ENCODE data around the gene ANKRD10. TPM values are rescaled to one million over a fixed set of nuclear protein-coding genes. Genes with fewer than 3 reads are reported as not detected.
"Not testable (repeated sequence)": the region's sequence is repeated elsewhere in the genome, so short reads cannot be mapped to it uniquely, and the experiment has no call there.

The ANKRD10 gene
- total RNA-seq, 2 donors from 2014 or later: 195 to 200 TPM

DNA sequence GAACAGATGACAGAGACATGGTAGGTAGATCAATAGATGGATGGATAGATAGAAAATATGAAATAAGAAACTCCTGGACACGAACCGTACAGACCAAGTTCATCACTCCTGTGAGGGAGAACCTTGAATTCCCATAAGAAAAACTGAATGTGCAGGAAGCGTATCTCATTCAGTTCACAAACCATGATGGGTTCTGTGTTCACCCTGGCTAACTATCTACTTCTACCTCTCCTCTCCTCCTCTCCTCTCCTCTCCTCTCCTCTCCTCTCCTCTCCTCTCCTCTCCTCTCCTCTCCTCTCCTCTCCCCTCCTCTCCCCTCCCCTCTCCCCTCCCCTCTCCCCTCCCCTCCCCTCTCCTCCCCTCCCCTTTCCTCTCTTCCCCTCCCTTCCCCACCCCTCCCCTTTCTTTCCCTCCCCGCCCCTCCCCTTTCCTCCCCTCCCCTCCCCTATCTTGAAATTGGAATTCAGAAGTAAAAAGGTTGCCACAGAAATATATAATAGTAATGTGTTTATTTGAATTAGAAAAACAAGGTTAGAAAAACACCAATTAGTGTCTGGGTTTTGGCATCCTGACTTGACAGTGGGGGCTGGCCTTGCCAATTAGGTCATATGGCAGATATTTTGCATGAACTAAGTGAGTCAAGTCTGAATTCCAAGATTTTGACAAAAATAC is 75.9 kb downstream of the ANKRD10 start:
- H3K9me3 ChIP-seq: no peaks in the 10 kb centered on the region
- no peak for DNase-seq (ENCODE audit: low spot score)
- TF ChIP-seq, protein P1, sequence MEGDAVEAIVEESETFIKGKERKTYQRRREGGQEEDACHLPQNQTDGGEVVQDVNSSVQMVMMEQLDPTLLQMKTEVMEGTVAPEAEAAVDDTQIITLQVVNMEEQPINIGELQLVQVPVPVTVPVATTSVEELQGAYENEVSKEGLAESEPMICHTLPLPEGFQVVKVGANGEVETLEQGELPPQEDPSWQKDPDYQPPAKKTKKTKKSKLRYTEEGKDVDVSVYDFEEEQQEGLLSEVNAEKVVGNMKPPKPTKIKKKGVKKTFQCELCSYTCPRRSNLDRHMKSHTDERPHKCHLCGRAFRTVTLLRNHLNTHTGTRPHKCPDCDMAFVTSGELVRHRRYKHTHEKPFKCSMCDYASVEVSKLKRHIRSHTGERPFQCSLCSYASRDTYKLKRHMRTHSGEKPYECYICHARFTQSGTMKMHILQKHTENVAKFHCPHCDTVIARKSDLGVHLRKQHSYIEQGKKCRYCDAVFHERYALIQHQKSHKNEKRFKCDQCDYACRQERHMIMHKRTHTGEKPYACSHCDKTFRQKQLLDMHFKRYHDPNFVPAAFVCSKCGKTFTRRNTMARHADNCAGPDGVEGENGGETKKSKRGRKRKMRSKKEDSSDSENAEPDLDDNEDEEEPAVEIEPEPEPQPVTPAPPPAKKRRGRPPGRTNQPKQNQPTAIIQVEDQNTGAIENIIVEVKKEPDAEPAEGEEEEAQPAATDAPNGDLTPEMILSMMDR (IDR thresholded peaks at IDR 0.05): no peak

DNA sequence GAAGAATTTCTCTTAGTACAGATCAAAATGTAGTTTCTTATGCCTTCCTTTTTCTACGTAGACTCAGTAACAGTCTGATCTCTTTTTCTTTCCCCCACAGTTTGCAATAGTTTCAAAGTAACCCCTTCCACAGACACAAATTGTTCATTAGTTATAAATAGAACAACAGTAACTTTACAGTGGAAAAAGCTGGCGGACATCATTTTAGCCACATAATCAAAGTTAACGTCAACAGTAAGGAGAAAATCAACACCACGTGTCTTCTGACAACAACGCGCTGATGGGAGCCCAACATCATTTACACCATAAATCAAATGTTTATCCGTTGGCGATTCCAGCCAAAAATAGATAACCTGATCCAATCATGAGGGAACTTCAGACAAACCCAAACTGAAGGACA is 76.8 kb downstream of the ANKRD10 start:
- no peak for DNase-seq (ENCODE audit: low spot score)
- H3K4me1 ChIP-seq (ENCODE audit: control insufficient read depth in 1 of 2, low read depth in 2 of 2): no peaks in the 10 kb centered on the region
- TF ChIP-seq, protein P1 (IDR thresholded peaks at IDR 0.05): no peak
- H3K9me3 ChIP-seq: no peaks in the 10 kb centered on the region
- no peak overlapping the region for H3K4me3 ChIP-seq
- no peaks in the 10 kb centered on the region for H3K27me3 ChIP-seq (replicated peaks; ENCODE audit: insufficient read depth)
- no peak for ATAC-seq (ENCODE audit: insufficient number of reproducible peaks, low FRiP score, low read depth)
- no peak overlapping the region for H3K27ac ChIP-seq
- no peaks in the 10 kb centered on the region for H3K36me3 ChIP-seq

More for the DNA sequence above, 75.9 kb downstream of the ANKRD10 start:
- Histone ChIP-seq H3K4me1 (ENCODE audit: control insufficient read depth in 1 of 2, low read depth in 2 of 2) (no peaks in the 10 kb centered on the region), H3K27me3 (replicated peaks; ENCODE audit: insufficient read depth) (no peaks in the 10 kb centered on the region), H3K4me3 (no peak overlapping the region), H3K36me3 (no peaks in the 10 kb centered on the region), H3K27ac (no peak overlapping the region)
- no peak for ATAC-seq (ENCODE audit: insufficient number of reproducible peaks, low FRiP score, low read depth)

GRCh38 chr13:110837397-110838061 is 77.3 kb downstream of the ANKRD10 start:
- not testable (repeated sequence) for H3K36me3 ChIP-seq; ATAC-seq (ENCODE audit: insufficient number of reproducible peaks, low FRiP score, low read depth); H3K27ac ChIP-seq; H3K27me3 ChIP-seq (replicated peaks; ENCODE audit: insufficient read depth); DNase-seq (ENCODE audit: low spot score); H3K4me3 ChIP-seq; H3K4me1 ChIP-seq (ENCODE audit: control insufficient read depth in 1 of 2, low read depth in 2 of 2); H3K9me3 ChIP-seq

- TF ChIP-seq, protein P1 (IDR thresholded peaks at IDR 0.05): no peak
- no peaks in the 10 kb centered on the region for H3K27me3 ChIP-seq (replicated peaks; ENCODE audit: insufficient read depth)
- H3K9me3 ChIP-seq: no peaks in the 10 kb centered on the region
- H3K36me3 ChIP-seq: no peaks in the 10 kb centered on the region
- H3K27ac ChIP-seq: no peak overlapping the region
- DNase-seq (ENCODE audit: low spot score) (no peak), ATAC-seq (ENCODE audit: insufficient number of reproducible peaks, low FRiP score, low read depth) (no peak)
- no peak overlapping the region for H3K4me3 ChIP-seq
- H3K4me1 ChIP-seq (ENCODE audit: control insufficient read depth in 1 of 2, low read depth in 2 of 2): no peaks in the 10 kb centered on the region
These were observed 78.3 kb downstream of the ANKRD10 start for GRCh38 chr13:110836605-110836903.

- no peak for DNase-seq (ENCODE audit: low spot score)
- TF ChIP-seq, protein P1 (IDR thresholded peaks at IDR 0.05): no peak
- no peaks in the 10 kb centered on the region for H3K9me3 ChIP-seq
- H3K4me3 ChIP-seq: no peak overlapping the region
- no peak overlapping the region for H3K27ac ChIP-seq
- no peaks in the 10 kb centered on the region for H3K27me3 ChIP-seq (replicated peaks; ENCODE audit: insufficient read depth)
- no peaks in the 10 kb centered on the region for H3K36me3 ChIP-seq
- no peaks in the 10 kb centered on the region for H3K4me1 ChIP-seq (ENCODE audit: control insufficient read depth in 1 of 2, low read depth in 2 of 2)
- no peak for ATAC-seq (ENCODE audit: insufficient number of reproducible peaks, low FRiP score, low read depth)
These were observed 78.9 kb downstream of the ANKRD10 start for GRCh38 chr13:110835721-110836604.
